Thoracic aorta (tissue), 2 donors: ENCODE results near the gene SEMA4D. TPM values are rescaled to one million over a fixed set of nuclear protein-coding genes. Genes with fewer than 3 reads are reported as not detected.
"Not testable (repeated sequence)": the region's sequence is repeated elsewhere in the genome, so short reads cannot be mapped to it uniquely, and the experiment has no call there.

Experiments used
- ATAC-seq: fragments of 150-250 bp; one replicate; pipeline ENCODE4 v1.8.0; 2017; ENCODE audit warnings: low read depth; ENCODE audit not compliant: insufficient number of reproducible peaks, low FRiP score
- DNase-seq: peaks from one replicate; pipeline ENCODE4 v3.0.0-alpha.2; 2020; ENCODE audit warnings: low spot score
- H3K27ac ChIP-seq, 2 donors: fragments of 200-600 bp; sonication (generic); 1 replicate in 1 of 2; 2 replicates in 1 of 2; pipeline ENCODE4 v1.5.1; 2016; ENCODE audit warnings: mild to moderate bottlenecking in 2 of 2, moderate library complexity in 2 of 2
- H3K27me3 ChIP-seq: fragments of 200-600 bp; sonication (generic); replicated peaks from 2 replicates; pipeline ENCODE4 v1.6.0; 2016; ENCODE audit warnings: mild to moderate bottlenecking; ENCODE audit not compliant: insufficient read depth
- H3K36me3 ChIP-seq: fragments of 200-600 bp; sonication (generic); one replicate; pipeline ENCODE4 v1.5.1; 2016
- H3K4me1 ChIP-seq, 2 donors: fragments of 200-600 bp; sonication (generic); 1 replicate in 1 of 2; 2 replicates in 1 of 2; pipeline versions ENCODE4 v1.5.1 to v1.6.0; 2016; ENCODE audit warnings: low read depth in 2 of 2, mild to moderate bottlenecking in 1 of 2; ENCODE audit not compliant: control insufficient read depth in 1 of 2
- H3K4me3 ChIP-seq: fragments of 200-600 bp; sonication (generic); 2 replicates; pipeline ENCODE4 v1.5.1; 2016; ENCODE audit warnings: mild to moderate bottlenecking
- H3K9me3 ChIP-seq: fragments of 200-600 bp; sonication (generic); 2 replicates; pipeline ENCODE4 v1.5.1; 2016
- CTCF ChIP-seq: fragments of 200-600 bp; sonication (generic); IDR thresholded peaks from one replicate; pipeline ENCODE4 v1.5.1; 2019; ENCODE audit warnings: antibody characterized with exemption
- total RNA-seq, 2 donors: library from RNA; depleted of rRNA; stranded (reverse); fragments of >200 nt; gene quantifications; one replicate each; pipeline versions ENCODE4 v1.1.0 to v1.2.3, GENCODE V29; 2016

Gene SEMA4D
- total RNA-seq, 2 donors from 2014 or later, result 16.9 to 20.2 TPM

GRCh38 chr9:89482056-89482851, 15.7 kb downstream of the SEMA4D start:
- Histone ChIP-seq H3K4me3 (no peak overlapping the region), H3K9me3 (no peaks in the 10 kb centered on the region), H3K36me3 (no peaks in the 10 kb centered on the region), H3K27me3 (no peaks in the 10 kb centered on the region), H3K27ac (no peak overlapping the region), H3K4me1 (peaks cover 0 to 12% of the 10 kb centered on the region in 2 donors)
- no peak for TF ChIP-seq CTCF
- ATAC-seq, result no peak
- no peak for DNase-seq

- H3K9me3 ChIP-seq, result no peaks in the 10 kb centered on the region
- H3K4me3 ChIP-seq, result no peak overlapping the region
- no peak for TF ChIP-seq CTCF
- H3K27ac ChIP-seq, result no peak overlapping the region
- ATAC-seq (no peak), DNase-seq (no peak)
- peaks cover 0 to 15% of the 10 kb centered on the region in 2 donors for H3K4me1 ChIP-seq
- no peaks in the 10 kb centered on the region for H3K36me3 ChIP-seq
- no peaks in the 10 kb centered on the region for H3K27me3 ChIP-seq
These were observed 16.4 kb downstream of the SEMA4D start for GRCh38 chr9:89481538-89481915.

GRCh38 chr9:89480825-89481537, 16.9 kb downstream of the SEMA4D start:
- DNase-seq, result no peak
- Histone ChIP-seq H3K4me3 (no peak overlapping the region), H3K27ac (no peak overlapping the region), H3K27me3 (no peaks in the 10 kb centered on the region), H3K4me1 (peaks cover 0 to 15% of the 10 kb centered on the region in 2 donors), H3K36me3 (no peaks in the 10 kb centered on the region), H3K9me3 (no peaks in the 10 kb centered on the region)
- no peak for TF ChIP-seq CTCF
- no peak for ATAC-seq

- DNase-seq, H3K9me3 ChIP-seq, H3K27me3 ChIP-seq, H3K4me3 ChIP-seq, H3K36me3 ChIP-seq, H3K27ac ChIP-seq, ATAC-seq: not testable (repeated sequence)
- H3K4me1 ChIP-seq, result peaks cover 0 to 15% of the 10 kb centered on the region in 2 donors
These were observed 17.5 kb downstream of the SEMA4D start for GRCh38 chr9:89480372-89480771.

GRCh38 chr9:89479669-89480011, 18.3 kb downstream of the SEMA4D start:
- not testable (repeated sequence) for H3K36me3 ChIP-seq, ATAC-seq, H3K27ac ChIP-seq, H3K9me3 ChIP-seq, H3K4me3 ChIP-seq, DNase-seq, H3K27me3 ChIP-seq
- H3K4me1 ChIP-seq, result peaks cover 0 to 15% of the 10 kb centered on the region in 2 donors

- H3K4me1 ChIP-seq, result peaks cover 0 to 15% of the 10 kb centered on the region in 2 donors
- H3K27ac ChIP-seq, result no peak overlapping the region
- TF ChIP-seq CTCF, result no peak
- no peak for DNase-seq
- no peak overlapping the region for H3K4me3 ChIP-seq
- no peak for ATAC-seq
- no peaks in the 10 kb centered on the region for H3K27me3 ChIP-seq
- H3K9me3 ChIP-seq, result no peaks in the 10 kb centered on the region
- H3K36me3 ChIP-seq, result no peaks in the 10 kb centered on the region
These were observed 18.9 kb downstream of the SEMA4D start for GRCh38 chr9:89478821-89479668.
